Panc1 (cell line): Measurements from ENCODE around the gene SIK3.
"Not testable (repeated sequence)": the region's sequence is repeated elsewhere in the genome, so short reads cannot be mapped to it uniquely, and the experiment has no call there.

Source experiments
- CTCF ChIP-seq: fragments of 450-650 bp; IDR thresholded peaks from 2 replicates; pipeline ENCODE4 v1.5.1; 2017; ENCODE audit warnings: mild to moderate bottlenecking
- POLR2AphosphoS5 ChIP-seq: IDR thresholded peaks from 2 replicates; pipeline ENCODE4 v1.6.1; 2012; ENCODE audit warnings: mild to moderate bottlenecking, low read depth, low read length, moderate library complexity
- REST ChIP-seq, 2 experiments: IDR thresholded peaks; 2 replicates each; pipeline ENCODE4 v1.6.1; 2011 to 2012; ENCODE audit warnings: low read depth in 2 of 2, control low read depth in 1 of 2, low read length in 1 of 2, mild to moderate bottlenecking in 1 of 2, moderate library complexity in 1 of 2; ENCODE audit not compliant: insufficient read depth in 1 of 2
- SIN3A ChIP-seq: IDR thresholded peaks from 2 replicates; pipeline ENCODE4 v1.6.1; 2012; ENCODE audit warnings: low read depth, mild to moderate bottlenecking, low read length, moderate library complexity, borderline replicate concordance; ENCODE audit not compliant: insufficient read depth
- TCF7L2 ChIP-seq: IDR thresholded peaks from 2 replicates; pipeline ENCODE4 v1.6.1; 2011; ENCODE audit warnings: mild to moderate bottlenecking, low read depth, low read length, inconsistent platforms

- not testable (repeated sequence) for TF ChIP-seq CTCF; POLR2AphosphoS5; SIN3A; TCF7L2; REST (IDR thresholded peaks at IDR 0.05; ENCODE audit: insufficient read depth in 1 of 2, low read depth in 2 of 2, low read length in 1 of 2)
Measured at GRCh38 chr11:117050121-117050520, 48.1 kb downstream of the SIK3 start.
